Neural cell (in vitro differentiated cells): Measurements from ENCODE around the gene MAPT. TPM values are rescaled to one million over a fixed set of nuclear protein-coding genes. Genes with fewer than 3 reads are reported as not detected.

Source experiments
- H2AFZ ChIP-seq: fragments of 200-600, 300-800 bp; sonication (generic), shearing (Covaris generic); 2 replicates; pipeline ENCODE4 v1.6.0; 2014; ENCODE audit warnings: low read depth, mild to moderate bottlenecking, antibody characterized with exemption, low read length, moderate library complexity
- H3F3A ChIP-seq: fragments of 200-600 bp; shearing (Covaris generic); 2 replicates; pipeline ENCODE4 v1.6.1; 2016; ENCODE audit warnings: mild to moderate bottlenecking, moderate library complexity, mixed read lengths, antibody characterized with exemption, low read length; ENCODE audit not compliant: insufficient read depth, poor library complexity, severe bottlenecking
- H3K27ac ChIP-seq: fragments of 200-600, 300-800 bp; sonication (generic), shearing (Covaris generic); 2 replicates; pipeline ENCODE4 v1.5.1; 2014; ENCODE audit warnings: mild to moderate bottlenecking, low read length, moderate library complexity
- H3K27me3 ChIP-seq: fragments of 300-800, 200-600 bp; sonication (generic), shearing (Covaris generic); 2 replicates; pipeline ENCODE4 v1.6.0; 2014; ENCODE audit warnings: mild to moderate bottlenecking, low read depth, low read length, moderate library complexity; ENCODE audit not compliant: insufficient read depth
- H3K36me3 ChIP-seq: fragments of 300-800, 200-600 bp; sonication (generic), shearing (Covaris generic); 2 replicates; pipeline ENCODE4 v1.5.1; 2014; ENCODE audit warnings: mild to moderate bottlenecking, antibody characterized with exemption, low read length, moderate library complexity; ENCODE audit not compliant: insufficient read depth
- H3K4me2 ChIP-seq: fragments of 300-800, 200-600 bp; sonication (generic), shearing (Covaris generic); 2 replicates; pipeline ENCODE4 v1.6.0; 2014; ENCODE audit warnings: mild to moderate bottlenecking, low read length
- H3K4me3 ChIP-seq: fragments of 300-800, 200-600 bp; sonication (generic), shearing (Covaris generic); 2 replicates; pipeline ENCODE4 v1.5.1; 2014; ENCODE audit warnings: mild to moderate bottlenecking, low read length, moderate library complexity
- H3K79me2 ChIP-seq: fragments of 200-600 bp; shearing (Covaris generic); replicated peaks from 2 replicates; pipeline ENCODE4 v1.6.0; 2014; ENCODE audit warnings: mild to moderate bottlenecking, low read length, moderate library complexity; ENCODE audit not compliant: insufficient read depth
- H3K9ac ChIP-seq: fragments of 300-800, 200-600 bp; sonication (generic), shearing (Covaris generic); 2 replicates; pipeline ENCODE4 v1.6.1; 2016; ENCODE audit warnings: mild to moderate bottlenecking, low read length, mixed read lengths
- H3K9me2 ChIP-seq: fragments of 200-600 bp; shearing (Covaris generic); 2 replicates; pipeline ENCODE4 v1.6.1; 2016; ENCODE audit warnings: mild to moderate bottlenecking, low read length, mixed read lengths; ENCODE audit not compliant: insufficient read depth
- H3K9me3 ChIP-seq: fragments of 200-600, 300-800 bp; sonication (generic), shearing (Covaris generic); 2 replicates; pipeline ENCODE4 v1.6.1; 2016; ENCODE audit warnings: mild to moderate bottlenecking, mixed run types, low read length, moderate library complexity, mixed read lengths
- H4K20me1 ChIP-seq: fragments of 200-600 bp; shearing (Covaris generic); 2 replicates; pipeline ENCODE4 v1.6.1; 2016; ENCODE audit warnings: mild to moderate bottlenecking, mixed run types; ENCODE audit not compliant: insufficient read depth
- CTCF ChIP-seq: fragments of 450-650 bp; IDR thresholded peaks from 2 replicates; pipeline ENCODE4 v1.5.1; 2014; ENCODE audit warnings: antibody characterized with exemption, mild to moderate bottlenecking, moderate library complexity; ENCODE audit not compliant: poor library complexity, severe bottlenecking
- EP300 ChIP-seq: fragments of 450-650 bp; conservative IDR thresholded peaks from 2 replicates; pipeline ENCODE4 v1.6.1; 2014; ENCODE audit warnings: antibody characterized with exemption, mild to moderate bottlenecking, moderate library complexity; ENCODE audit not compliant: poor library complexity, severe bottlenecking
- EZH2 ChIP-seq: fragments of 200-600, 300-800 bp; shearing (Covaris generic), sonication (generic); IDR thresholded peaks from 2 replicates; pipeline ENCODE4 v1.6.1; 2014; ENCODE audit warnings: antibody characterized with exemption, low read length, borderline replicate concordance, mild to moderate bottlenecking; ENCODE audit not compliant: insufficient read depth, poor library complexity, severe bottlenecking
- MXI1 ChIP-seq: fragments of 450-650 bp; conservative IDR thresholded peaks from 2 replicates; pipeline ENCODE4 v1.6.1; 2014; ENCODE audit warnings: antibody characterized with exemption, mild to moderate bottlenecking; ENCODE audit not compliant: poor library complexity, severe bottlenecking
- POLR2AphosphoS5 ChIP-seq: IDR thresholded peaks from 2 replicates; pipeline ENCODE4 v1.6.1; 2012
- RAD21 ChIP-seq: fragments of 450-650 bp; conservative IDR thresholded peaks from 2 replicates; pipeline ENCODE4 v1.6.1; 2014; ENCODE audit warnings: antibody characterized with exemption, mild to moderate bottlenecking, moderate library complexity
- REST ChIP-seq: IDR thresholded peaks from 2 replicates; pipeline ENCODE4 v1.6.1; 2012; ENCODE audit warnings: borderline replicate concordance
- SMC3 ChIP-seq: fragments of 450-650 bp; conservative IDR thresholded peaks from 2 replicates; pipeline ENCODE4 v1.6.1; 2014; ENCODE audit warnings: antibody characterized with exemption, mild to moderate bottlenecking, moderate library complexity; ENCODE audit not compliant: poor library complexity
- TAF1 ChIP-seq: IDR thresholded peaks from 2 replicates; pipeline ENCODE4 v1.6.1; 2012; ENCODE audit warnings: low read depth
- polyA plus RNA-seq: library from polyadenylated mRNA; depleted of rRNA; stranded (reverse); fragments of >200 nt; gene quantifications from 2 replicates; pipeline ENCODE4 v1.2.3, GENCODE V29; 2014

The MAPT gene
- polyA plus RNA-seq, 1 donor from 2014 or later = 94.5 TPM

GRCh38 chr17:45851464-45851863 is 42.9 kb upstream of the MAPT start:
- Histone ChIP-seq H3K9ac (no peak overlapping the region), H3F3A (no peaks in the 10 kb centered on the region), H3K36me3 (no peaks in the 10 kb centered on the region), H3K9me3 (no peaks in the 10 kb centered on the region), H3K27me3 (no peaks in the 10 kb centered on the region), H3K4me2 (no peak overlapping the region), H2AFZ (no peak overlapping the region), H3K27ac (no peak overlapping the region), H3K9me2 (no peaks in the 10 kb centered on the region), H3K79me2 (no peaks in the 10 kb centered on the region), H4K20me1 (no peaks in the 10 kb centered on the region), H3K4me3 (no peak overlapping the region)
- TF ChIP-seq CTCF (no peak), SMC3 (no peak)

- Histone ChIP-seq H3F3A (no peaks in the 10 kb centered on the region), H2AFZ (no peak overlapping the region), H3K36me3 (no peaks in the 10 kb centered on the region), H3K9ac (no peak overlapping the region), H3K4me3 (no peak overlapping the region), H3K9me2 (no peaks in the 10 kb centered on the region), H3K27me3 (no peaks in the 10 kb centered on the region), H3K9me3 (no peaks in the 10 kb centered on the region), H3K79me2 (no peaks in the 10 kb centered on the region), H3K27ac (no peak overlapping the region), H3K4me2 (no peak overlapping the region), H4K20me1 (no peaks in the 10 kb centered on the region)
- TF ChIP-seq POLR2AphosphoS5 = no peak
- TF ChIP-seq MXI1 = no peak
- TF ChIP-seq RAD21 = no peak
- TF ChIP-seq EZH2 = no peak
- TF ChIP-seq REST = no peak
- no peak for TF ChIP-seq TAF1
- no peak for TF ChIP-seq EP300
- TF ChIP-seq CTCF = no peak
- no peak for TF ChIP-seq SMC3
Observed at GRCh38 chr17:45851873-45852272, 42.5 kb upstream of the MAPT start.
